ENCODE measurements around the gene PDE1C.

GRCh38 chr7:31767686-31768358 lies 302.4 kb downstream of the PDE1C start:
- no peak for TF ChIP-seq POLR2A (IDR thresholded peaks at IDR 0.05)
- no peak for TF ChIP-seq CTCF (IDR thresholded peaks at IDR 0.05)
